ENCODE data around the gene CACNB2. TPM values are rescaled to one million over a fixed set of nuclear protein-coding genes. Genes with fewer than 3 reads are reported as not detected.

CACNB2 gene
- total and polyA plus RNA-seq, 4 donors: 0.38 to 3.1 (median 0.83) TPM

- H3K27me3 ChIP-seq (ENCODE audit: control insufficient read depth in 4 of 4, insufficient read depth in 4 of 4, low read length in 3 of 4): no peaks in the 10 kb centered on the region
- 83% methylated on average over 4 of the region's 4 CpGs for WGBS
- DNase-seq (ENCODE audit: low spot score): no peak
- TF ChIP-seq, protein P1, sequence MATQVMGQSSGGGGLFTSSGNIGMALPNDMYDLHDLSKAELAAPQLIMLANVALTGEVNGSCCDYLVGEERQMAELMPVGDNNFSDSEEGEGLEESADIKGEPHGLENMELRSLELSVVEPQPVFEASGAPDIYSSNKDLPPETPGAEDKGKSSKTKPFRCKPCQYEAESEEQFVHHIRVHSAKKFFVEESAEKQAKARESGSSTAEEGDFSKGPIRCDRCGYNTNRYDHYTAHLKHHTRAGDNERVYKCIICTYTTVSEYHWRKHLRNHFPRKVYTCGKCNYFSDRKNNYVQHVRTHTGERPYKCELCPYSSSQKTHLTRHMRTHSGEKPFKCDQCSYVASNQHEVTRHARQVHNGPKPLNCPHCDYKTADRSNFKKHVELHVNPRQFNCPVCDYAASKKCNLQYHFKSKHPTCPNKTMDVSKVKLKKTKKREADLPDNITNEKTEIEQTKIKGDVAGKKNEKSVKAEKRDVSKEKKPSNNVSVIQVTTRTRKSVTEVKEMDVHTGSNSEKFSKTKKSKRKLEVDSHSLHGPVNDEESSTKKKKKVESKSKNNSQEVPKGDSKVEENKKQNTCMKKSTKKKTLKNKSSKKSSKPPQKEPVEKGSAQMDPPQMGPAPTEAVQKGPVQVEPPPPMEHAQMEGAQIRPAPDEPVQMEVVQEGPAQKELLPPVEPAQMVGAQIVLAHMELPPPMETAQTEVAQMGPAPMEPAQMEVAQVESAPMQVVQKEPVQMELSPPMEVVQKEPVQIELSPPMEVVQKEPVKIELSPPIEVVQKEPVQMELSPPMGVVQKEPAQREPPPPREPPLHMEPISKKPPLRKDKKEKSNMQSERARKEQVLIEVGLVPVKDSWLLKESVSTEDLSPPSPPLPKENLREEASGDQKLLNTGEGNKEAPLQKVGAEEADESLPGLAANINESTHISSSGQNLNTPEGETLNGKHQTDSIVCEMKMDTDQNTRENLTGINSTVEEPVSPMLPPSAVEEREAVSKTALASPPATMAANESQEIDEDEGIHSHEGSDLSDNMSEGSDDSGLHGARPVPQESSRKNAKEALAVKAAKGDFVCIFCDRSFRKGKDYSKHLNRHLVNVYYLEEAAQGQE (IDR thresholded peaks at IDR 0.05): no peak
- TF ChIP-seq JUND (IDR thresholded peaks at IDR 0.05) (no peak), RAD21 (IDR thresholded peaks at IDR 0.05) (no peak)
- no peaks in the 10 kb centered on the region for H3K36me3 ChIP-seq (ENCODE audit: control insufficient read depth in 4 of 4, insufficient read depth in 3 of 4, low read depth in 1 of 4, low read length in 3 of 4)
- no peak overlapping the region for H3K27ac ChIP-seq (ENCODE audit: low read depth in 1 of 2, low read length in 2 of 2)
- H3K4me1 ChIP-seq (ENCODE audit: control insufficient read depth in 4 of 4, insufficient read depth in 4 of 4, low read length in 3 of 4): no peaks in the 10 kb centered on the region
- H3K9ac ChIP-seq (ENCODE audit: low read depth in 1 of 2, low read length in 2 of 2): no peak overlapping the region
- no peak overlapping the region for H3K4me3 ChIP-seq (ENCODE audit: low read depth in 1 of 3, low read length in 3 of 3)
- H3K9me3 ChIP-seq (ENCODE audit: control insufficient read depth in 4 of 4, low read length in 3 of 4): no peaks in the 10 kb centered on the region
These were observed 80.9 kb downstream of the CACNB2 start for GRCh38 chr10:18221123-18221522.

GRCh38 chr10:18221882-18222281 lies 81.7 kb downstream of the CACNB2 start:
- Histone ChIP-seq H3K27ac (ENCODE audit: low read depth in 1 of 2, low read length in 2 of 2) (no peak overlapping the region), H3K36me3 (ENCODE audit: control insufficient read depth in 4 of 4, insufficient read depth in 3 of 4, low read depth in 1 of 4, low read length in 3 of 4) (no peaks in the 10 kb centered on the region), H3K4me1 (ENCODE audit: control insufficient read depth in 4 of 4, insufficient read depth in 4 of 4, low read length in 3 of 4) (no peaks in the 10 kb centered on the region), H3K4me3 (ENCODE audit: low read depth in 1 of 3, low read length in 3 of 3) (no peak overlapping the region), H3K9me3 (ENCODE audit: control insufficient read depth in 4 of 4, low read length in 3 of 4) (no peaks in the 10 kb centered on the region), H3K27me3 (ENCODE audit: control insufficient read depth in 4 of 4, insufficient read depth in 4 of 4, low read length in 3 of 4) (no peaks in the 10 kb centered on the region), H3K9ac (ENCODE audit: low read depth in 1 of 2, low read length in 2 of 2) (no peak overlapping the region)
- no peak for TF ChIP-seq EGR1 (IDR thresholded peaks at IDR 0.05; ENCODE audit: low read depth in 2 of 2)
- no peak for TF ChIP-seq RAD21 (IDR thresholded peaks at IDR 0.05)
- no peak for TF ChIP-seq ATF3 (IDR thresholded peaks at IDR 0.05)
- TF ChIP-seq SP1 (IDR thresholded peaks at IDR 0.05): no peak
- TF ChIP-seq FOXA1 (IDR thresholded peaks at IDR 0.05): no peak
- no peak for TF ChIP-seq GABPA (IDR thresholded peaks at IDR 0.05 in 1 of 2, conservative IDR thresholded peaks at IDR 0.05 in 1 of 2)
- no peak for TF ChIP-seq HNF4G (IDR thresholded peaks at IDR 0.05)
- no peak for DNase-seq (ENCODE audit: low spot score)
- WGBS: 49% methylated on average over 4 of the region's 4 CpGs

GRCh38 chr10:18222866-18223265 lies 82.6 kb downstream of the CACNB2 start:
- WGBS: 62% methylated on average over 3 of the region's 3 CpGs
- Histone ChIP-seq H3K4me3 (ENCODE audit: low read depth in 1 of 3, low read length in 3 of 3) (no peak overlapping the region), H3K9ac (ENCODE audit: low read depth in 1 of 2, low read length in 2 of 2) (no peak overlapping the region), H3K36me3 (ENCODE audit: control insufficient read depth in 4 of 4, insufficient read depth in 3 of 4, low read depth in 1 of 4, low read length in 3 of 4) (no peaks in the 10 kb centered on the region), H3K27ac (ENCODE audit: low read depth in 1 of 2, low read length in 2 of 2) (no peak overlapping the region), H3K27me3 (ENCODE audit: control insufficient read depth in 4 of 4, insufficient read depth in 4 of 4, low read length in 3 of 4) (no peaks in the 10 kb centered on the region), H3K4me1 (ENCODE audit: control insufficient read depth in 4 of 4, insufficient read depth in 4 of 4, low read length in 3 of 4) (no peaks in the 10 kb centered on the region), H3K9me3 (ENCODE audit: control insufficient read depth in 4 of 4, low read length in 3 of 4) (no peaks in the 10 kb centered on the region)
- DNase-seq (ENCODE audit: low spot score): no peak
- TF ChIP-seq ZBTB33 (IDR thresholded peaks at IDR 0.05): no peak
- TF ChIP-seq GABPA (IDR thresholded peaks at IDR 0.05 in 1 of 2, conservative IDR thresholded peaks at IDR 0.05 in 1 of 2): no peak
- TF ChIP-seq TAF1 (conservative IDR thresholded peaks at IDR 0.05): no peak
- TF ChIP-seq SP1 (IDR thresholded peaks at IDR 0.05): no peak
- TF ChIP-seq EGR1 (IDR thresholded peaks at IDR 0.05; ENCODE audit: low read depth in 2 of 2): no peak
- TF ChIP-seq HNF4A (conservative IDR thresholded peaks at IDR 0.05): no peak

All from liver (tissue), 9 donors.